ENCODE measurements around the gene NT5DC4. TPM values are rescaled to one million over a fixed set of nuclear protein-coding genes. Genes with fewer than 3 reads are reported as not detected.
A peak's percentile ranks its signal among the peaks of the same experiment; 100 is the strongest.

The NT5DC4 gene
- total RNA-seq, 1 experiment from 2014 or later: not detected

DNA sequence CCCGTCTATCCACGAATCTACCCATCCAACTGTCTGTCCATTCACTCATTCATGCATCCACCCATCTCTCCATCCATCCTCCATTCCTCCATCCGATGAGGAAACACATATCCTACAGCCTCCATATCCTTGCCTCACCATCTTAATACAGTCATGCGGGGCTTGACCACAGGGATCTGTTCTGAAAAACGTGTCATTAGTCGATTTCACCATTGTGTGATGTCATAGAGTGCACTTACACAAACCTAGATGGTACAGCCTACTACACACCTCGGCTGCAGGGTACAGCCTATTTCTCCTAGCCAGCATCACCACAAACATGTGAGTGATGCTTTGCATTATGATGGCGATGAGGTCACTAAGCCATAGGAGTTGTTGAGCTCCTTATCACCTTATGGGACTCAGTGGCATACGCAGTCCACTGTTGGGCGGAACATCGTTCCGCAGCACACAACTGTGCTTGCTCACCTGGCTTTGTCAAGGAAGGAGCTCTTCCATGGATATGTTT is 1.9 kb upstream of the NT5DC4 start:
- no peak for DNase-seq (ENCODE audit: low spot score)
- in situ Hi-C loops (cut with HindIII; ENCODE audit: low sequenced_read_pairs): no loop called here

DNA sequence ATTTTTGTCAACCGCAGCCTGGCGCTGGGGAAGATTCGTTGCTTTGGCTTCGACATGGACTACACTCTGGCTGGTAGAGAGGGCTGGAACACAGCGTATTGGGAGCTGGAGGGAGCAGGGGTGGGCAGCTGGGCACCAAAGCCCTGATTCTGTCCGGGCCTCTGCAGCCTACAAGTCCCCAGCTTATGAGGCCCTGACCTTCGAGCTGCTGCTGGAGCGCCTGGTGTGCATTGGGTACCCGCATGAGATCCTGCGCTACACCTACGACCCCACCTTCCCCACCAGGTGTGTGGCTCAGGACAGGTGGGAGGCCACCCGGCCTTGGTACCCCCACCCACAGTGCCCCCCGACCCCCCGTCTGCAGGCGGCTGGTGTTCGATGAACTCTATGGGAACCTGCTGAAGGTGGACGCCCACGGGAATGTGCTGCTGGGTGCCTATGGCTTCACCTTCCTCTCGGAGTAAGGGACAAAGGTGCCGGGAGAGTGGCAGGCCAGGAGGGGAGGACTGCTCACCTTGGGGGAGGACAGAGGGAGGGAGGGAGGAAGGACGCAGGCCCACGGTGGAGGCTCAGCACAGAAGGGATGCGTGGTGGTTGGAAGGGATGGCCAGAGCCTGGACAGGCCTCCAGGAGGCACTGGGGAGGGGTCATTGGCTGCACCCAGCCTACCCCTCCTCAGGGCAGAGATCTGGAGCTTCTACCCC is 1.2 kb downstream of the NT5DC4 start:
- no peak for DNase-seq (ENCODE audit: low spot score)
- in situ Hi-C loops (cut with HindIII; ENCODE audit: low sequenced_read_pairs): no loop called here

- DNase-seq (ENCODE audit: low spot score): no peak
- in situ Hi-C loops (cut with HindIII; ENCODE audit: low sequenced_read_pairs): no loop called here
These were observed 2.2 kb downstream of the NT5DC4 start for GRCh38 chr2:112722816-112723546.

DNA sequence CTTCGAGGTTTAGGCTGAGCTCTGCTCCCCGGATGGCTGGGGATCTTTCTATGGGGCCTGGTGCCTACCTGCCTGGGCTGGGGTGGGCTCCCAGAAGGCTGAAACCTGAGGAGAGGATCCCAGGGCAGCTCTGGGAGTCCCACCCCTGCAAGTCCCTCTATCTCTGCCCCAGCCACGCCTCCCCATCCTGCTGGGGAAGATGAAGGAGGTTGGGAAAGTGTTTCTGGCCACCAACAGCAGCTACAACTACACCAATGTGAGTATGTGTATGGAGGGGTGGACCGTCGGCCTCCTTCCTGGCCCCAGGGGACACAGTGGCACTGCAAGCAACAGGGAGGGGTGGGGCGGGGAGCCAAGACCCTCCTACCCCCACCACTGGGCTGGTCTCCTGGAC is 2.7 kb downstream of the NT5DC4 start:
- in situ Hi-C loops (cut with HindIII; ENCODE audit: low sequenced_read_pairs): no loop called here
- DNase-seq (ENCODE audit: low spot score): no peak

GRCh38 chr2:112723995-112724394 is 3.2 kb downstream of the NT5DC4 start:
- in situ Hi-C loops (cut with HindIII; ENCODE audit: low sequenced_read_pairs): no loop called here
- DNase-seq (ENCODE audit: low spot score): no peak

DNA sequence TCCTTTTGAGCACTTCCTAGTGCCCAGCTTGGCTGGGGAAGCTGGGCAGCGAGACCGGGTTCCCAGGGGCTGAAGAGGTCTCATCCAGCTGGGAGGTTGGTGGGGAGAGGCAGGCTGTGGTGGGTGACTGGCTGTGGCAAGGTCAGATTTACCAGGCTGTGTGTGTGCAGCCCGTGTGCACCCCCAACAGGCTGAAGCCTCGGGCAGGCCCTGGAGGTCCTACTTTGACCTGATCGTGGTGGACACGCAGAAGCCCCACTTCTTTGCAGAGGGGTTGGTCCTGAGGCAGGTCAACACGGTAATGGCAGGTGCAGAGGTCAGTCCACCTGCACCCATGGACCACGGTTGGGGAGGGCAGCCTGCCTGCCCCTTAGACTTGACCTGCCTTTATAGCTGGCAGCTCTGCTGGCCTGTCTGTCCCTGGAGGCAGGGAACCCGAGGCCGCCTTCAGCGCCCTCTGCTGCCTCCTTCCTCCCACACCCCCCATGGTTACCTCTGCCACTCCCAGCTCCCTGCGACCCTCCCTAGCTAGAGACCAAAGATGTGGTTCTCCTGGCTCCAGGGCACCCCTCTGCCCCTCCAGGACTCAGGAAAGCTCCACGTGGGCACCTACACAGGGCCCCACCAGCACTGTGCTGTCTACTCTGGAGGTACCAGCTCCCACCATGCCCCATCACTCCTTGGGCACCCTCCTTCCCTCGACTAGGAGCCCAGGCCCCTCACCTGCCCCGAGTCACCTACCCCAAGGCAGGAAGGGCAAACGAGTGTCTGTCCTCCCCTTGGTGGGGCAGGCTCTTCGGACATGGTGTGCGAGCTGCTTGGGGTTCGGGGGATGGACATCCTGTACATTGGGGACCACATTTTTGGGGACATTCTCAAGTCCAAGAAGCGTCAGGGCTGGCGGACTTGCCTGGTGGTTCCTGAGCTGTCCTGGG is 4.0 kb downstream of the NT5DC4 start:
- in situ Hi-C loops (cut with HindIII; ENCODE audit: low sequenced_read_pairs): no loop called here
- DNase-seq (ENCODE audit: low spot score): no peak

DNA sequence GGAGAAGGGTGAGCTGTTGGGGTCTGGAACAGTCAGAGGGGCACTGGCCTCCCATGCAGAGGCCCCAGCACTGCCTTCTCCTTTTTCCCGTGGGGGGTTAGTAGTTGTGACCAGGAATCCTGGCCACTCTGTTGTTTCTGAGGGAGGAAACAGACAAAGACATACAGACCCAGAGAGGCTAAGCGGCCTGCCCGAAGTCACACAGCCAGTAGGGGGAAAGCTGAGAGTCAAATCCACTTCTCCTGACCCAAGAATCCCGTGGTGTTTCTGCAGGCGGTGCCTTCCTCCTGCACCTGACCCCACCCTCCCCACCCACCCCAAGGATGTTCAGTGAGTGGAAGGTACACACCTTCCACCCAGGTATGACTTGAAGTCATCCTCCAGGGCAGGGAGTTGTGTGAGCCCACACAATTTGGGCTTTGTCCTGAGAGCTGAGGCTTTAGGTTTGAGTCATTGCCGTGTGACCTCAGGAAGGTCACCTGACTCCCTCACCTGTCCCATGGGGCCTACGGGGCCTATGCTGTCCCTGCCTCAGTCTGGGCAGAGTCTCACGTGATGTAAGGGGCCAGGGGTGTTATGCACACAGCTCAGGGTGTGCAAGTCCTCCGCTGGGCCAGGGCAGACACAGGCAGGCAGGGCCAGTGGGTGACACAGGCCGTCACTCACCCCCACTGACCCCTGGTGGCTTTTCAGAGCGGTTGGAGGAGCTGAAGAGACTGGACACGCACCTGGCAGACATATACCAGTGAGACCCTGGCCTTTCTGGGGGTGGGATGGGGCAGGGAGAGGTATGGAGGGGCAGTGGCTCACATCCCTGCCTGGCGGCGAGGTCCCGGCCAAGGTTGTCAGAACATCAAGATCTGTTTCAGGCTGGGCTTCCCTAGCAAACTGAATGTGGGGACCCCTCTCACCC is 5.0 kb downstream of the NT5DC4 start:
- in situ Hi-C loops (cut with HindIII; ENCODE audit: low sequenced_read_pairs): no loop called here
- DNase-seq (ENCODE audit: low spot score): no peak

DNA sequence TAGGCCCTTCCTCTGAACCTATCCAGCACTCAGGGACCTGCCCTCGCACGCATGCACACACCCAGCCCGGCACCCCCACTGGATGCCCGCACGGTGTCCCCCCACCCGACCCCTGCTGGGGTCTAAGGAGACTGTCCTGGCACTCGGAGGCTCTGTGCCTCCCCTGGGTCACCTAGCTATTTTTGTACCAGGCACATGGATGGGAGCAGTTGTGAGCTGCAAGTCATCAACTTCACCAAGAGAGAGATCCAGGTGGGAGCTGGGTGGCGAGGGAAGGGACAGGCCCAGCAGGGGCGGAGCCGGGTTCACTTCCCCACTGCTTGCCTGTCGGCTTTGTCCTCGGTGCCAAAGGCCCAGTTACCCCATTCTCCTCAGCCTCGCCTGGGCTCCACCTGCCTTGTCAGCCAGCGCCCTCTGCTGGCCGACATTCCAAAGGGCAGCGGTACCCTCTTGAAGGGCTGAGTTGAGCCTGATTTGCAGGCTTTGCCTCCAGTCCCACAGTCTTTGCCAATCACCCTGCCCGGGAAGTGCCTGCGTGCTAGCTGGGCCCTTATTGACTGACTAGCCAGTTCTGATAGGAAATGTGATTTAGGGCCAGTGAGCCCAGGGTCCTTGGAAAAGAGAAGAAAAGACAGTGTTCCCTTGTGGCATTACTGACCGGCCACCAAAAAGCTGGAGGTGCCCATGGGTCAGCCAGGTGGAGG is 5.8 kb downstream of the NT5DC4 start:
- in situ Hi-C loops (cut with HindIII; ENCODE audit: low sequenced_read_pairs): no loop called here

GRCh38 chr2:112727276-112728028 is 6.6 kb downstream of the NT5DC4 start:
- in situ Hi-C loops (cut with HindIII; ENCODE audit: low sequenced_read_pairs): no loop called here
- no peak for DNase-seq (ENCODE audit: low spot score)

More for the DNA sequence above, 5.8 kb downstream of the NT5DC4 start:
- peak; percentile 82 for DNase-seq (ENCODE audit: low spot score)

- no peak for DNase-seq (ENCODE audit: low spot score)
- in situ Hi-C loops (cut with HindIII; ENCODE audit: low sequenced_read_pairs): no loop called here
These were observed 7.2 kb downstream of the NT5DC4 start for GRCh38 chr2:112728029-112728362.

GRCh38 chr2:112728378-112729175 is 7.8 kb downstream of the NT5DC4 start:
- in situ Hi-C loops (cut with HindIII; ENCODE audit: low sequenced_read_pairs): no loop called here
- no peak for DNase-seq (ENCODE audit: low spot score)

DNA sequence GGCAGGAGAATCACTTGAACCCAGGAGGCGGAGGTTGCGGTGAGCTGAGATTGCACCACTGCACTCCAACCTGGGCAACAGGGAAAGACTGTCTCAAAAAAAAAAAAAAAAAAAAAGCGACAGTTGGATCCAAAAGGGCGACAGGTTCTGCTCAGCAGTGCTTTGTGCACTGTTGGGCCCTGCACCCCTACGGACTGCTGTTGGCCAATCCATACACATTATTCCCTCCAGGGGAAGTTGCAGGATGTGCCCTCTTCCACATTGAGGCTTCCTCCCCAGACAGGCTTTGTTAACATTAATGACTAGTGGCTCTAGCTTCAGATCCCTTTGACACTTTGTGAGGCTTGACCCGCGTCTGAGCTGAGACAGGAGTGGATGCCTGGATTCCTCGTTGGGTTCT is 9.4 kb downstream of the NT5DC4 start:
- in situ Hi-C loops (cut with HindIII; ENCODE audit: low sequenced_read_pairs): no loop called here

DNA sequence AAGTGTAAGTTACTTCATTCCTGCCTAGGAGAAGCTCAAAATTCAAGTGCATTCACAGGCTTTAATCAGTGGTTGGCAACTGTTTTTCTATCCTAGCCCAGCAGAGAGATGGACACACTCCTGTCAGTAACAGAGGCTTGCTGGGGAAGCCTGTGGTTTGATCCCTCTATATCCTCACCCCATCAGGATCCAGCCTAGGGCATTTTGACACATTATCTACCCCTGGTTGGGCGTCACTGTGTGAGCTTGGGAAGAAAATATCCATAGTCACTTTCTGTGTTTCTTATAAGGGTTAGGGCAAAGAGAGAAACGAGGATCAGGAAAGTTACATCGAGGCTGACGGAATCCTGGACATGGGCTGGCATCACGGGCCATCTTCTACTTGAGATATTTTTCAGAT is 10.0 kb downstream of the NT5DC4 start:
- in situ Hi-C loops (cut with HindIII; ENCODE audit: low sequenced_read_pairs): no loop called here
- no peak for DNase-seq (ENCODE audit: low spot score)

More for the DNA sequence above, 9.4 kb downstream of the NT5DC4 start:
- DNase-seq (ENCODE audit: low spot score): no peak

DNA sequence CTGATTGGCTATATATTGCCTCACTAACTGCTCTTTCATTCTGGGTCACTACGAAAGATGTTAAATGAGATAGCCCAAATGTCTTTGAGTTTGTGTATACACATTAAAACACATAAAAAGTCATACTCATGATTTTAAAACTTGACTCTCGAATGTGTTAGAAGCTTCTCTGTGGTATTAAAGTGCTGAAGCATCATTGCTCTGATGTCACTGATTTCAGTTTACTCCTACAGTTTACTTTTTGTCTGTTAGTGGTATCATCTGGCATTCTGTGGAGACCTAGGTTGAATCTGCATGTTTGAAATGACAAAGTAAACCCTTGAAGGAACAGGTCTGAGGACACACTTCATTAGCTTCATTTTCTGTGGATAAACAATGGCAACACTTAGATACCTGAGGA is 10.7 kb downstream of the NT5DC4 start:
- no peak for DNase-seq (ENCODE audit: low spot score)
- in situ Hi-C loops (cut with HindIII; ENCODE audit: low sequenced_read_pairs): no loop called here

DNA sequence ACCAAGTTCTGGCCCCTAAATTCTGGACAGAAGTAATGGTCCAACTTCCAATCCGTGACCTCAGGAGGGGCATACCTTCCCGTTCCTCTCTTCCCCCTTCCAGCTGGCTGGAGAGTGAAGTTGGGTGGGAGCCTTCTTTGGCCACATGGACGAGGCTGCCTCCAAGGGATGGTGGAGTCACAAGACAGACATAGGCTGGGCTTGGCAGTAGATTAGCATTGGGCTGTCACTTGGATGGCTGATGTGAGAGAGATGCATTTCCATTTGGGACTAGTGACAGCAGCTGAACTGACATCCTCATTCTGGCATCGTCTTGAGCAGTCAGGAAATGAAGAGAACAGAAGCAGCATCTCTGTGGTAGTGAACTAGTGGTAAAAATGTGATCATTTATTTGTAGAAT is 12.6 kb downstream of the NT5DC4 start:
- no peak for DNase-seq (ENCODE audit: low spot score)
- in situ Hi-C loops (cut with HindIII; ENCODE audit: low sequenced_read_pairs): no loop called here

DNA sequence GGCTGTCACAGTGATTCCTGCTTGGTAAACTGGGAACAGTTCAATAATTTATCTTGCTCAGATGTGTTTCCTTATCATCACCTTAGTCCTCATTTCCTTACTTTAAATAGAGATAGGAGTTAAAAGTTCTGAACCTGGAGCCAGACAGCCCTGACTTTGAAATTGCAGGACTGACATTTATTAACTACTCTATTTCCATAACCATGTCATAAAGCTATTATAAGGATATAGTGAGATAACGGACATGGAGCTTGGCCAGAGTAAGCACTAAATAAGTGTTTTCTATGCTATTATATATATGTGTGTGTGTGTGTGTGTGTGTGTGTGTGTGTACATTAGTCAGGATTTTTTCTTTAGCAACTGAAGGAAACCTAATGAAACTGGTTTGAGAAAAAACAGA is 13.1 kb downstream of the NT5DC4 start:
- no peak for DNase-seq (ENCODE audit: low spot score)
- in situ Hi-C loops (cut with HindIII; ENCODE audit: low sequenced_read_pairs): no loop called here

Measured in G401 (cell line).